ENCODE results near the gene WASHC4.
A peak's percentile ranks its signal among the peaks of the same experiment; 100 is the strongest.

The WASHC4 gene

DNA sequence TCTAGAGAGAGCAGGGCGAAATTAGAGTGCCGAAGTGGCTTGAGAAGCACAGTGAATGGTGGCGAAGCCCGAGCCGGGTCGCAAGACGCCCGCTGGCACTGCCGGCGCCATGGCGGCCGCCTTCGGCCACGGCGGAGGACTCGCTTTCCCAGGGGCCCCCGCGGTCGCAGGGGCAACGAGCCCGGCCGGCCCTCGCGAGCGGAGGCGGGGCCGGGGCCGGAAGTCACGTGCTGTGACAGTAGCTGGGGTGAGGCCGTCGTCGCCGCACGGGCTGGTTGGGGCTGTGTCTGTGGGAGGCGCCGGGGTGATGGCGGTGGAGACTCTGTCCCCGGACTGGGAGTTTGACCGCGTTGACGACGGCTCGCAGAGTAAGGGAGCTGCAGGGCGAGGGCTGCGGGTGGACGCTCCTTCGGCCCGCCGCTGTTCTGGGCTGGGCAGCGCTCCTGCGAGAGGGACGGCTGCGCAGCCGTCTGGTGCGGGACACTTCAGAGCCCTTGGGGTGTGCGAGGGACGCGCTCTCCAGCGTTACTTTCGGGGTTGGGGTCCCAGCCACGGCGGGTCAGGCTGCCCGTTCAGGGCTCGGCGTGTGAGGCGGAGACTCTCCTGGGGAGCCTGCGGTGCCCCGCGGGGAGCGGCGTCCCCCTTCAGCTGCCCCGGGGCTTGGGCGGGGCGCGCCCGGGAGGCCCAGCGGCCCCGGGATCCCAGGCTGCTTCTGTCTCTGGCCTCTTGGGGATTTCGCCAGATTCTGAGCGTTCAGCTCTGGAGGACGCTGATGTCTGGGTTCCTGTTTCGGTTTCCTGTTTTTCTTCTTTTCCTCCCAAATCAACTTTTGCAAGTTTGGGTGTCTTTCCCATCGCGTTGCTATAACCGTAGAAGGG, at the start of gene WASHC4:
Gene WASHC4 (plus strand): TSS at position 238 of the 878 bp plus-strand sequence. CDS start 70 bp downstream, at position 308.
- ATAC-seq (peak; percentile 98), DNase-seq (peak; percentile 96)

DNA sequence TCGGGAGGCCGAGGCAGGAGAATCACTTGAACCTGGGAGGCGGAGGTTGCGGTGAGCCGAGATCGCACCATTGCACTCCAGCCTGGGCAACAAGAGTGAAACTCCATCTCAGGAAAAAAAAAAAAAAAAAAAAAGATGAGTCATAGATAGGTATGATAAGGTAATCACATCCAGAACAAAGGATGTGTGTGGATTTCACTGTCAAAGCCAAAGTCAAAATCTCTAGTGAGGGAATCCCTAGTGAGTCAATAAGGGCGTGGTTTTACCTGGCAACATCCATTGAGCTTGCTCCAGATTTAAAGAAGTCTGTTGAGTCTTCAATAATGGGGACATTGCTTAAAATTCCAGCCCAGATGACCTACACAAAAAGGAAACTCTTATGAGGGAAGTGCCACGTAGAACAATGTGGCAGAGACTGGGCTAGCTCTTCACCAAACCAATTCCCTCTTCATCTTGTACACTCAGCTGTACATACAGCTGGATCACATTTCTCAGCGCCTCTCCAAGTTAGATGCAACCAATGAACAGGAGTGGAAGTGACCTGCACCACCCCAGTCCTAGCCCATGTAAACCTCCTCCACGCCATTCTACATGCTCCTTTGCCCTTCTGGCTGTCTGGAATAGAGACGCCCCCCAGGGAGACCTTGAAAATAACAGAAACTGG, 46.7 kb upstream of the WASHC4 start:
- DNase-seq: no peak
- ATAC-seq: no peak

DNA sequence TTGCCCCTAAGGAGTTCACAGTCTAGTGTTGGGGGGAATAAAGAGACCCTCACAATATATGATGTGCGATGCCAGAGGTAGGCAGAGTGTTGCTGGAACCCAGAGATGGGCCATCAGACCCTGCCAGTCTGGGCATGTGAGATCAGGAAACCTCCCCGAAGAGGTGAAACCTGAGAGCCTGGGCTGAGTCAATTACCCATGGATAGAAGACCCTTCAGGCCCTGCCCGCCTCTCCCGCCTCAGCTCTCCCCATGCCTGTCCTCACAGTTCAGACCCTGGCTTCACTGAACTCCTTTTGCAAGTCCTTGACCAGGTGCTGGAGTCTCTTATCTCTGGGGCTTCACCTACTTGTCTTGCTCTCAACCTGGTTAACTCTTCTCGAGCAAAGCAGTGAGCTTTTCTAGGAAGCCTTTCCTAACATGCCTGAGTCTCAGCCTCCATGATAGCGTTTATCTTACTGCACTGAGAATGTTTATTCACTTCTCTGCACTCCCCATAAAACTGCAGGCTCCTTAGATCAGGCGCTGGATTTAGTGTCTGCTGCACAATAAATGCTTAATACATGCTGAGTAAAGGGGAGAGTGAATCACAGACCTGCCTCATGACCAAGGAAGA, 42.9 kb upstream of the WASHC4 start:
- DNase-seq (no peak), ATAC-seq (no peak)

GRCh38 chr12:105067511-105068031, 40.0 kb upstream of the WASHC4 start:
- DNase-seq (no peak), ATAC-seq (no peak)

DNA sequence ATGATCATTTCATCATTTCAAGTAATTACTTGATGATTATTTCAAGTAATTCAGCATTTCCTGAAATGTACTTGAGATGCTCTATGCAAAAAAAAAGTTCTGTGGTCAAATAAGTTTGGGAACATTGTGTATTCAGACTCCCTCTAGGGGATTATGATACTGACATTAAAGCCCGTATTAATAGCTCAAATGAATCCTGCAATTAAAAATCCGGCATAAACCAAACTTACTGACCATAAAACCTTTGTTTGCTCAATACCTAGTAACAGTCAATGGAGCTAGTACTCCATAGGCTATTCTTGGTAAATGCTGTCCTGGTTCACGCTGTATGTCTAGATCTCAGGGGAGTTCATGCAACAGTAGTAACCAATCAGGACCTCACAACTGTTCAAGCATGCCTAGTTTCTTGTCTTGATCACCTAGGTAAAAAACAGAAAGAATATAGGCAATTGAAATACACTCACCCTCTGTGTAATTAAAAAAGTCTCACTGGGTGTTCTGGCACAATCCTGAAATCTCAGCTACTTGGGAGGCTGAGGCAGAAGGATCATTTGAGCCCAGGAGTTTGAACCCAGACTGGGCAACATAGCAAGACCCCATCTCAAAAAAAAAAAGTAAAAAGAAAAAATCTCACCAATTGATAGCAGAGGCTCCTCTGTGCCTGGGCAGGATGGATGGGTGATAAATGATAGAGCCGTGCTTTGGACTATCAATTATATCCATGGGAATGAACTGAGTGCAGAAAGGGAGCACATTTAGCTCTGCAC, 37.4 kb upstream of the WASHC4 start:
- ATAC-seq (no peak), DNase-seq (no peak)

- ATAC-seq (no peak), DNase-seq (no peak)
Observed at GRCh38 chr12:105071981-105072380, 35.5 kb upstream of the WASHC4 start.

DNA sequence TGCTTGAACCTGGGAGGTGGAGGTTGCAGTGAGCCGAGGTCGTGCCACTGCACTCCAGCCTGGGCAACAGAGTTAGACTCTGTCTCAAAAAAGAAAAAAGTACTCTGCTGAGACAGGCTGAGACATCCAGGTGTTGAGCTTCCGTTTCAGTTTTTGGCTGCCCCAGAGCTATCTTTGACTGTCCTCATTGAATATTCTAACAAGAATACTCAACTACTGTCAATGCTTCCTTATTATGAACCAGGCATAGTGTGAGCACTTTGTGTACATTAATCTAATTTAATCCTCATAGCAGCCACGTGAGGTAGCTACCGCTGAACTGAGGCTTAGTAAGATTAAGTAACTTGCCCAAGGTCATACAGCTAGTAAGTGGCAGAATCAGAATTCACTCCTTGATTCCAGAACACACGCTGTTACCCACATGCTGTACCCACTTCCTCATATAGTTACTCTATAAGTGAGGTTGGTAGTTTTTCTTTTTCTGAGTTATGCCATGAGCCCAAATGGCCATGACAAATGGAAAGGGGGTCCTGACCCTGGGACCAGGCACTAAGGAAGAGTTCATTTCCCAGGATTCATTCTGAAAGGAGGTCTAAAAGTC, 34.5 kb upstream of the WASHC4 start:
- DNase-seq (no peak), ATAC-seq (no peak)

GRCh38 chr12:105076098-105076497, 31.4 kb upstream of the WASHC4 start:
- DNase-seq (no peak), ATAC-seq (no peak)

DNA sequence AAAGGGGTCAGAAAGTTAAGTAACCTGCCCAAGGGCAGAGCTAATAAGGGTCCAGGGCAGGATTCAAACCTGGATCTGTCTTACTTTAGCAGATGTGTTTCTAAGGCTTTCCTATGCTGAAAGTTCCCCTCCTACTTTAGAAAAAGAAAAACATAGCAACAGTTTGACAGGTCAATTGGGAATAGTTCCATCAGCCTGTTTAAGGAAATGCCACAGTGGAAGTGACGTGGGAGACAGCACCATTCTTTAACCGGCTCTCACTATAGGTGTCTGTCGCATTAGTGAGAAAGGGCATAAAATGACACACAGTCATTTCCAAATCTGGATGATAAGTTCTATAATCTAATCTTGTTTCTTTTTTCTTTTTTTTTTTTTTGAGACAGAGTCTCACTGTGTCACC, 30.6 kb upstream of the WASHC4 start:
- ATAC-seq: no peak
- no peak for DNase-seq

GRCh38 chr12:105077435-105077834, 30.1 kb upstream of the WASHC4 start:
- DNase-seq (no peak), ATAC-seq (no peak)

- no peak for ATAC-seq
- no peak for DNase-seq
Observed at GRCh38 chr12:105078712-105079570, 28.6 kb upstream of the WASHC4 start.

DNA sequence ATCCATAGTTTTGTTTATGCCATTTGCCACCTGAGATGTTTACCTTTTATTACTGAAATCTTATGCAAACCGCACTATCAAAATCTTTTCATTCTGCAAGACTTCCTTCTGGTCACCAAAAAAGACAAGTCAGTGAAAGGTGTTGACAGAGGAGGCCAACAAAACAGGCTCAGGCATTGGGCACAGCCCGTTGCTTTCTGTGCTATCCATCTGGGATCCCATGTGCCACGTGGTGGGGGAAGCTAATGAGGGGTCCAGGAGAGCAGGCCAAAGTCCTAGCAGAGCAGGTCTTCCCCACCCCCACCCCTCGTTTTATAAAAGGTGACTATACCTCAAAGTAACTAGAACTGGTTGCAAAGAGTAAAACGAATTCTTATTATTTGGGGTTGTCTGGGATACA, 24.5 kb upstream of the WASHC4 start:
- DNase-seq: no peak
- no peak for ATAC-seq

DNA sequence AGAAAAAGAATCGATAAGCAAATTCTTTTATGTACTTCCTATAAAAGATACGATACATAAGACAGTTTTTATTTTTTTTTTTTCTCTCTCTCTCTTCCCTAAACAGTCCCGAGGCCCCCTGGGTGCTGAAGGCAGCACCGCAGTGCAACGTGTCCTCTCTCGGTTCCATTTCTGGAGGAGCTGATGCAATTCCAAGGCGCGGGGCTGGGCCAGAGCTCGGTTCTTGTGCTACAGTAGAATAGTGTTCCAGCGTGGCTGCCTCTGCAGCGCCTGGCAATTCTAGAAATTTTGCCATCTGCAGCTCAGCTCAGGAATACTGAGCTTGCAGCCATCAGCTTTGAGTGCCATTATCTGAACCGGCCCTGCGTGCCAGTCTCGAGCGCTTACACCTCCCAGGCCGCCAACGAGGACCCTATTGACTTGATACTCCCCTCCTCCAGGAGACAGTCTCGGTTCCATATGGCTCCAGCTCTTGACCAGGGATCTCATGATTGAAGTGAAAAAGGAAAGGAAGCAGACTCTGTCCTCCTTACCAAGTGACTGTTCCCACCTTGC, 23.9 kb upstream of the WASHC4 start:
- peak; percentile 7 for ATAC-seq
- DNase-seq: peak; percentile 17

GRCh38 chr12:105084251-105085250, 23.0 kb upstream of the WASHC4 start, which contains the start of gene ALDH1L2:
ALDH1L2 (minus strand) TSS chr12:105084458; CDS start chr12:105084436, 22 bp downstream.
- ATAC-seq (peak; percentile 91), DNase-seq (peak; percentile 71)

- DNase-seq: no peak
- ATAC-seq: no peak
Observed at GRCh38 chr12:105085501-105085900, 22.0 kb upstream of the WASHC4 start.

- no peak for DNase-seq
- ATAC-seq: no peak
Observed at GRCh38 chr12:105089817-105090216, 17.7 kb upstream of the WASHC4 start.

DNA sequence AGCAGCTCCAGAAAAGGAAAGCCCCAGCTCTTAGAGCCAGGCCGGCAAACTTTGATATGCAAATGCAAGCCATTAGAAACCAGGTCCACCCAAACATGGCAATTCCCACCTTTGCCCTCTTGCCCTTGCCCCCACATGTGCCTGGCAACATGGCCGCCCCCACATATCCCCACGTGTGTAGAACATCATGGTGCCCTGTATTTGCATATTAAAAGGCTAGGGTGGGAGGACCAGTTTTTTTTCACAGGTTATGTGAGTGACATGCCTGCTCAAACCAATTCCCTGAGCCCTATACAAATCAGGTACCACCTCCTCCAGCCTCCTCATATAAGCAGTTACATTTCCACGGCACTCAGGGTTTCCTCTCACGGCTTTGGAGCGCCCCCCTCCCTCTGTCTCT, 17.2 kb upstream of the WASHC4 start:
- no peak for ATAC-seq

DNA sequence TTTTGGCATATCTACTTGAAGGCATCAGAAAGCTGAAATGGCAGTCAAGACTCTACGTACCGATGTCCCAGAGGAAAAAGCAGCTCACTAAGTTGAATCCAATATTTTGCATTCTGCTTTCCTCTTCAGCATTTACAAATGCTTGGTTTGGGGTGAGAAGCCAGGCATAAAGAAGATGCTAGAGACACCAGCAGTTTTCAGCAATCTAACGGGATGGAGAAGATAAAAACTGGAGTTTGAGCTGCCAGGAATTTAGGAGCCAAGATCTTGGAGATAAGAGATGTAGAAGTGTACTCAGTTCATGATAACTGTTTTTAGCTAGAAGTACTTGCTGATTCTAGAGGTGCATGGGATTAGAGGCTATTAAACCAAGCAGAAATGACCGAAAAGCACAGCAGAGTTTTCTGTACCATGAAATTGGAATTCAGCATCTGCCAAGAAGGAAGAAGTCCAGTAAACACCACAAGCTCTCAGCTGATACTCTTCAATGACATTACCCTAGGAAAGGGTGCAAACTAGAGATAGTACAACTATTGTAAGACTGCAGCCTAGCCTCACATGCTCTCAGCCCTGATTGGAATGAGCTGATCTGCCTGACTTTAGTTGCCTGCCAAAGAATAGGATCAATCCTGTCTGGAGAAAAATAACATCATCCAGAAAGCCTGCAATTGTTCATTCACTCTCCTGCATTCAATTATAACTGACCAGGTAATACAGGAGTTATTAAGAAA, 15.9 kb upstream of the WASHC4 start:
- ATAC-seq (no peak), DNase-seq (no peak)

More for the DNA sequence above, 17.2 kb upstream of the WASHC4 start:
- DNase-seq: no peak
